ENCODE data around the gene PIGN.

The PIGN gene

DNA sequence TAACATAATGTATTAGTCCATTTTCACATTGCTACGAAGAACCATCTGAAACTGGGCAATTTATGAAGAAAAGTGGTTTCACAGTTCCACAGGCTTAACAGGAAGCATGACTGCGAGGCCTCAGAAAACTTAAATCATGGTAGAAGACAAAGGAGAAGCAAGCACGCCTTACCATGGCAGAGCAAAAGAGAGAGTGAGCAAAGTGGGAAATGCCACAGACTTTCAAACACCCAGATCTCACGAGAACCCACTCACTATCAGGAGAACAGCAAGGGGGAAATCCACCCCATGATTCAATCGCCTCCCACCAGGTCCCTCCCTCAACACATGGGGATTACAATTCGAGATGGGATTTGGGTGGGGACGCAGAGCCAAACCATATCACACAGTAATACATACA, 22.5 kb downstream of the PIGN start:
- DNase-seq (ENCODE audit: extremely low read depth, low read depth), result no peak
- TF ChIP-seq, protein P1, sequence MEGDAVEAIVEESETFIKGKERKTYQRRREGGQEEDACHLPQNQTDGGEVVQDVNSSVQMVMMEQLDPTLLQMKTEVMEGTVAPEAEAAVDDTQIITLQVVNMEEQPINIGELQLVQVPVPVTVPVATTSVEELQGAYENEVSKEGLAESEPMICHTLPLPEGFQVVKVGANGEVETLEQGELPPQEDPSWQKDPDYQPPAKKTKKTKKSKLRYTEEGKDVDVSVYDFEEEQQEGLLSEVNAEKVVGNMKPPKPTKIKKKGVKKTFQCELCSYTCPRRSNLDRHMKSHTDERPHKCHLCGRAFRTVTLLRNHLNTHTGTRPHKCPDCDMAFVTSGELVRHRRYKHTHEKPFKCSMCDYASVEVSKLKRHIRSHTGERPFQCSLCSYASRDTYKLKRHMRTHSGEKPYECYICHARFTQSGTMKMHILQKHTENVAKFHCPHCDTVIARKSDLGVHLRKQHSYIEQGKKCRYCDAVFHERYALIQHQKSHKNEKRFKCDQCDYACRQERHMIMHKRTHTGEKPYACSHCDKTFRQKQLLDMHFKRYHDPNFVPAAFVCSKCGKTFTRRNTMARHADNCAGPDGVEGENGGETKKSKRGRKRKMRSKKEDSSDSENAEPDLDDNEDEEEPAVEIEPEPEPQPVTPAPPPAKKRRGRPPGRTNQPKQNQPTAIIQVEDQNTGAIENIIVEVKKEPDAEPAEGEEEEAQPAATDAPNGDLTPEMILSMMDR (IDR thresholded peaks at IDR 0.05; ENCODE audit: low read depth, low read length), result no peak

GRCh38 chr18:62157843-62158242, 29.0 kb downstream of the PIGN start:
- TF ChIP-seq, protein P1 (IDR thresholded peaks at IDR 0.05; ENCODE audit: low read depth, low read length), result no peak

DNA sequence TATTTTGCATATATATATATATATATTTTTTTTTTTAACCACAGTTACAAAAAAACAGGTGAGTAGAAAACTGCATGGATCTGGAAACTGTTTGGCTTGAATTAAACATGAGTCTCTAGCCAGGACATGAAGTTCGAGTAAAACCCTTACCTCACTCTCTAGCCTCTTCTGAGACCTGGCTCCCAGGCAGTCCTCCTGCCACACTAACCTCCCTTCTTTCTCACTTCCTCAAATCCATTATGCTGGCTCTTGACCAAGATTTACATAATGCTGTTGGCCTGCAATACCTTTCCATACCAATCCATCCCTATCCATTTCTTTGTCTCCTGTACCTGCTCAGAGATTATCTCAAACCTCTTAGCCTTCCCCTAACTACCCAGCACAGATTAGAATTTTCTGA, 34.0 kb downstream of the PIGN start:
- no peak for DNase-seq (ENCODE audit: extremely low read depth, low read depth)
- TF ChIP-seq, protein P1 (IDR thresholded peaks at IDR 0.05; ENCODE audit: low read depth, low read length), result no peak

More at GRCh38 chr18:62157843-62158242, 29.0 kb downstream of the PIGN start:
- no peak for DNase-seq (ENCODE audit: extremely low read depth, low read depth)

- TF ChIP-seq, protein P1 (IDR thresholded peaks at IDR 0.05; ENCODE audit: low read depth, low read length), result no peak
- no peak for DNase-seq (ENCODE audit: extremely low read depth, low read depth)
These were observed 35.6 kb downstream of the PIGN start for GRCh38 chr18:62151068-62151771.

DNA sequence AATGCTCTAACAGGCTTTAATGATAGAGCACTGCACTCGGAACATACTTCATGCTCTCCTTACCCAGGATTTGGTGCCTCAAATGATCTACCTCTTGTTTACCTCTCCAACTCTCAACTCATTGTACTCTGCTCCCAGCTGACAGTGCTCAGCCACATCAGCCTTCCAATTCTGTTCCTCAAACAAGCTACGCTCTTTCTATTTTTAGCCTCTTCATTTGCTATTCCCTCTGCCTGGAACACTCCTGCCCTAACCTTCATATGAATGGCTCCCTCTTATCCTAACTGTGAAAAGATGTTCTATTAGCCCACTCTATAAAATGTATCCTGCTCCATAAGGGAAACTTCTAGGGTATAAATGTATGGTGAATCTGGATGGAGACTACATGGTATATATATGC, 42.5 kb downstream of the PIGN start:
- DNase-seq (ENCODE audit: extremely low read depth, low read depth), result no peak
- TF ChIP-seq, protein P1 (IDR thresholded peaks at IDR 0.05; ENCODE audit: low read depth, low read length), result no peak

DNA sequence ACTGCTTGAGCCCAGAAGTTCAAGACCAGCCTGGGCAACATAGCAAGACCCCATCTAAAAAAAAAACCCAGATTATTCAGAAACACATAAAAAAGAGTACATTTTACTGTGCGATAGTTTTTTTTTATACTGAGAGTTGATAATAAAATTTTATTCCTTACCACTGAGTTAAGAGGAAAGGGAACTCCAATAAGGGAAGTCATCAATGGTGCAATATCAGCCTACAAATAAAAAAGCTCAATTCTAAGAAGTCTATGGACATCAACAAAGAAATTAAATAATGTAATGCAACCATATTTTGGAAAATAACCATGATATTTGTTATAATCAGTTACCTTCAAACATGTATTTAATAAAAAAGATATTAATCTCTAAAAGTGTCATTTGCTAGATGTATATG, 46.6 kb downstream of the PIGN start:
- no peak for DNase-seq (ENCODE audit: extremely low read depth, low read depth)
- TF ChIP-seq, protein P1 (IDR thresholded peaks at IDR 0.05; ENCODE audit: low read depth, low read length), result no peak

- no peak for DNase-seq (ENCODE audit: extremely low read depth, low read depth)
- TF ChIP-seq, protein P1 (IDR thresholded peaks at IDR 0.05; ENCODE audit: low read depth, low read length), result no peak
These were observed 48.2 kb downstream of the PIGN start for GRCh38 chr18:62138461-62139235.

All from AG09319 (cell line).